HG02943 (cell line): ENCODE measurements around the gene INAVA.

ENCODE experiments used
- ATAC-seq: cut with Tn5 transposase; IDR thresholded peaks from one replicate; pipeline ENCODE4 v1.9.1; 2021; ENCODE audit warnings: mild to moderate bottlenecking, low read depth, moderate library complexity; ENCODE audit not compliant: unreplicated experiment

Gene INAVA

DNA sequence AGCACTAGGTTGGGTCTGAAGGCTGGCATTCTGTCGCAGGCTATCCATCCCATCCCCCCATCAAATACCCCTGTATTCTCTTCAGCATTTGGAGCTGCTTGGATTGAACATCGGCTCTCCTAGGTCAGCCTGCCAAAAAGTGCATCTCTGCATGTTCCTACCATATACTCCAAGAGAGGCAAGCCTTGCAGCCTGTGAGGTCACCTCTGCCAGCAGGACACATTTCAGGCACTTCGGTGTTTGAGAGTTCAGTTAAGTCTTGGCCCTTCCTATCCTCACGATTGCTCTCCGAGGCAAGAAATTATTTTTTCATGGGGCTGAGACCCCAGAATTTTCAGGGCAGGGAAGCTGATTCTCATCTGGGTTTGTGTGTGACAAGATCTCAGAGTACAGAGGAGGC lies 19.3 kb upstream of the INAVA start:
- no peak for ATAC-seq

DNA sequence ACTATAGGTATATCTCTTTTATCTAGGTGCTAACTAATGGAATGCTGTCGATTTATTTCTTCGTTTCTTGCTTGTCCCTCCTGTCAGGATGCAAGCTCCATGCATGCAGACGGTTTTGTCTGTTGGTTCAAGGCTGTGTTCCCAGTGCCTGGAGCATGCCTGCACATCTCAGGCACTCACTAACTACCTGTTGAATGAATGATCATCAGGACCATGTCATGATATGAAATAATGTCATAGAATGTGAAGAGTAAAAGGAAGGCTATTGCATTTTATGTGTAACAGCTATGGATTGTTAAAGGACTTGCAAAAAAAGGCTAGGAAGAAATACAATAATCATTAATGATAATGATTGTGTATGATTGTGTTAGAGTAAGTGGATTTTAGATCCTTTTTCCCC lies 17.7 kb upstream of the INAVA start:
- ATAC-seq: no peak

DNA sequence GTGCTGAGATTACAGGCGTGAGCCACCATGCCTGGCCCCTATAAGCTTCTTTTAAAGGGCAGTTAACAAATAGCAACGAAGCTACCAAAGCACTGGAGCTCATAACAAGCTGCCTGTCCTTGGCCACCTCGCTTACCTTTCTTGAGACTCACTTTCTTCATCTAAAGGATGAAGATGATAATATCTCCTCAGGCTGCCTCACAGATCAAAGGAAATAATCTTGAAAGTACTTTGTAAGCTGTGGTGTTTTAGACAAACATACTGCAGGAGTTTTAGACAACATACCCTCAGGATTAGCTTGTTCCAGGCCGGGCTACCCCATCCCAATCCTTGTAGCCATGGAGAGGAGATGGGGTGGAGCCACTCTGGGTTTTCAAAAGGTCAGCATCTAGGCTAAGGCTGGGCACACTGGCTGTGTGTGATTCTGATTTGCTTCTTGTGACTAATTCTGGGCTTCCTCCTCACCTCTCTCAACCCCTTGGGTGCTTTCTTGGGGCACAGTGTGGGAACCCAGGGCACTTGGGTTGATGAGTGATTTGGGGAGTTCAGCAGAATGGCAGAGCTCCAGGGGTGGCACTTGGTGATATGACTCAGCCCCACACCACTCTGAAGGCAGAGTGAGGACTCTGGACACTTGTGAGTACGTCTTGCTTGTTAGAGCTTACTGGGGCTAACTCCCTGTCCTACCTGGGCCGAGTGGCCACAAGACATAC lies 16.7 kb upstream of the INAVA start:
- peak; percentile 63 for ATAC-seq

DNA sequence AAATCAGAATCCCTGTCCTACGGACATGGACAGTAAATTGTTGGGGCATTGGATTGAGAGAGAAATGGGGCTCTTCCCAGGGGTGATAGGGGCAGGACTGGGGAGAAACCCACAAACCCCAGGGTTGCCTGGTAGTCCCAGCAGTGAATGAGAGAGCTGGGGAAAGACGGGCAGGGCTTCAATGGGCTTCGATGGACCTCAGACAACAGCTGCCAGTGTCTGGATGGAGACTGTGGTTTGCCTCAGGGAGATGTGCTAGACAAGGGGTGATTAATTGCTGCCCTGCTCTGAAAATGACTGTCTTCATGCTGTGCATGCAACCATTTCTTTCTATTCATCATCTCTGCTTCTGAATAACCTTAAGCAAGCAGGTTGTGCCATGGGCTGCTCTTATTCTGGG lies 14.5 kb upstream of the INAVA start:
- ATAC-seq: peak; percentile 50

DNA sequence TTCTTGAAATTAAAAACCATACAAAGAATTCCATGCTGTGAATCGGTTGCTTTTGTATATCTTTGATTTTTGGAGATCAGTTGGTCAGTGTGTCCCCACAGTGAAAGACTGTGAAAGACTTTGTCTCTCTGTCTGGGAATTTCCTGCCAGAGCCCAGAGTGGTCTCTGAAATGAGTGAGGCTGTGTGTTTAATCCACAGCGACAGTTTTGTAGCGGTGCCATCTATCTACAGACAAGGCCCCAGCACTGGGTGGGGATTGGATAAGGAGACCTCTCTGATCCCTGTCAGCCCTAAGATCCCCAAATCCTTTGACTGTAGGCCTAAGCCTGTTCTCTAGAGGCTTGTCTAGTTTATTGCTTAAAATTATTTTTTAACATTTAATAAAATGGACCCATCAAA lies 11.6 kb upstream of the INAVA start:
- no peak for ATAC-seq

DNA sequence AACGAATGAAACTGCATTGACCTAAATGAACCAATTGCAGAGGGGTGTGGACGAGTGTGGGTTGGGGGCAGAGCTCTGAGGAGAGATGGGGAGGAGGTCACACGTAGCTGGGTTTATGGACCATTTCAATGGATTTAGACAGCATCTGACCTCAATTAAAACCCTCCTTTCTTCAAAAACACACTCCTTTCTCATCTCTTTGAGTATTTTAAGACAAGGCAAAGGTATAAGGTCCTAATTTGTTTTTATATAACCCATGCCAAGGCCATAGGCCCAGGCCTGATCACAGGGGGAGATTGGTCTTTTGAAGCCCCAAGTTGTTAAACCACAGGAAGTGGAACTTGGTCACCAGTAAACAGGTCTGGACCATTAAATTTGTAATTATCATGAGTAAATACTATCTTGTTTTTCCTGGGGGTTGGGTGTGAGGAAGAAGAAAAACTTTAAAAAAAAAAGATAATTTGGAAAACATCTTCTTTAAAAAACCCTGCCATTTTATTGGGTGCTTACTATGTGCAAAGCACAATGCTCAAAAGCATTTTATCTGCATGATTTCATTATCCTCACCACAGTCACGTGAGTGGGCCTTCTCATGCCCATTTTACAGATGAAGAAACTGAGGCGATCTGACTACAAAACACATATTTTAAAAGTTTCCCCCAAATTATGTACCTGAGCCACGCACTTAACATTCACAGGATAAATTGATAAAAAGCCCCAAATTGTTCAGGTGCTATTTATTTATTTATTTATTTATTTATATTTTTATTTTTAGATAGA lies 8.9 kb upstream of the INAVA start:
- no peak for ATAC-seq

DNA sequence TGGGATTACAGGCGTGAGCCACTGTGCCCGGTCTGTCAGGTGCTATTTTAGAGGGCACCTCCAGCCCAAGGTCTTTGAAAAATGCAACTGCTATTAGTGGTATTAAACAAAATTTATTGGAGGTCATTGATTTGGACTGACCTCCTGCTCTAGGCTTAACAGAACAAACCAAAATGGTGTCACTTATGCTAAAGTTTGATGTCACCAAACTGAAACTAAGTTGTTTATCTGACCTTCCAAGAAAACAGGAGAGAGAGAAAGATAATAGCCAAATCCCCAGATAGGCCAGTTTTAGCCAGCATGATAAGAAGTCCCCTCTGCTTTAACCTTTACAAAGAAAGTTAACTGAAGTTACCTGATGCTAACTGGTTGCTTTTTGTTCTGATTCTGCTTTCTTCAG lies 8.1 kb upstream of the INAVA start:
- no peak for ATAC-seq

DNA sequence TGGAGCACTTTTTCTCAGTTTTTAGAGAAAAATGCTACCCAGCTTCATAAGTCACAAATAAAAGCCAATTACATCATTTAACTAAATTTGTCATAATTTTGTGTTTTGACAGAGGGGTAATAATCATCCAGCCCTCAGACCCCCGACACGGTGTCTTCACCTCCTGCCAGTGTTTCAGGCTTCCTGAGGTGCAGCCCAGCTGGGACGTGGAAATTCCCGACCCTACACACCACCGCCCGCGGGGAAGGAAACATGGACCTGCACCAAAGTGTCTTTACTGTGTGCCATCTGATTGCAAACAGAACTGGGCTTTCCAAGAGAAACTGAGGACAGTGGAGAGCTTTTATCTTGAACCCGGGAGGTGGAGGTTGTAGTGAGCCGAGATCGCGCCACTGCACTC lies 7.7 kb upstream of the INAVA start:
- ATAC-seq: no peak

DNA sequence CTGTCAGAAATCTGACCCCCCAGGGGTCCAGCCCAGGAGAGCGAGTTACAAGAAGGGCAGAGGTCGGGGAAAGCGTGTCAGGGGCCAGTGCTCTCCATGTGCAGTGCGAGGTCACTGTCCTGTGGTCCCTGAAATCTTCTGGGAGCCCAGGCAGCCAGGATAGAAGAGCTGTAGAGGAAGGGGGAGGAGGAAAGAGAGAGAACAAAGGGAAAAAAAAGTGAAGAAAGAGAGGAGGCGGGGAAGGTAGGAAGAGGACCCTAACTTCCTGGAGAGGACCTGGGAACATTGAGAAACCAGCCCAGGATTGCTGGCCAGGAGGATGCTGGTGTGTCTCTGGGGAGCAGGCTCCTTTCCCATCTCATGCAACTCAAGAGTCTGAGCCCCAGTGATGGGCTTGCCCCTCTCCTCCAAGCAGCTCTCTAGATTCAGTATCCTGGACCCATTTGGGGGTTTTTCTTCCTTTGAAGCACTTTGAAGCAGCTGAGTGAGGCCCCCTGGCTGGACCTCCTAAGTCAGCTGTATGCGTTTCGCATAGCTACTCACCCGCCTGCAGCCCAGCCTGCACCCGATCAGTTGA lies 6.8 kb upstream of the INAVA start:
- no peak for ATAC-seq

DNA sequence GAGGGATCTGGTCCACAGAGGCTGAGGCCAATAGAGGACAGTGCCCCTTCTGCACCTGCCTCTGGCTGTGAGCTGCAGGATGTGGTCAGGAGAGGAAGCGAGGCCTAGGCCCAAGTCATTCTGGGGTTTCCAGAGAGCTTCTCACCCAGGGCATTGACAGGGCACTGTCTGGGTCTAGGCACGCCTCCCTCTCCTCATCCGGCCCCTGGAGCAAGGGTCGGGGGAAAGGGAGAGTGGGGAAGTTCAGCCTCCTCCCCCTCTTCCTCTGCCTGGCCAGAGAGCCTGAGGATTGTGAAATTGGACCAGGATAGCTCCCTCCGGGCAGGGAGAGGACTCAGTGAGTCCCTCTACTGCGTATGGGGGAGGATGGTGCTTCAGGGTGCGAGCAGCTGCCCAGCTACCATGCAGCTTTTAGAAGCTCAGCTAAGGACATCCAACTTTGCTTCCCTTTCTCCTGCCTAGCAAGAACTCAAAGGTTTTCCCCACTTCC lies 6.3 kb upstream of the INAVA start:
- ATAC-seq: peak; percentile 86

DNA sequence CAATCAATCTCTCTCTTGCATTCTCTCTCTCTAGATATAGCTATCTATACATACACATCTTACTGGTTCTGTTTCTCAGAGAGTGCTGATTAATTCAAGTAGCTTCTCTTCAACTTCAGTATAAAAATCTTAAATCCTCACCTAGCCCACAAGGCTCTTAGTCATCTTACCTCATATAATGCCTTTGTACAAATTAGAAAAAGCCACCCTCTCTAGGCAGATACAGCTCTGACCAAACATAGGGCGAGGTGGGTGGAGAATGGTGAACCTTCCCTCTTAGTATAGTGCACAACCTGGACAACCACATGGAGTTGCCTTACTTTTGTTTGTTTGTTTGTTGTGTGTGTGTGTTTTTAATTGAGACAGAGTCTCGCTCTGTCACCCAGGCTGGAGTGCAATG lies 5.1 kb upstream of the INAVA start:
- ATAC-seq: no peak

DNA sequence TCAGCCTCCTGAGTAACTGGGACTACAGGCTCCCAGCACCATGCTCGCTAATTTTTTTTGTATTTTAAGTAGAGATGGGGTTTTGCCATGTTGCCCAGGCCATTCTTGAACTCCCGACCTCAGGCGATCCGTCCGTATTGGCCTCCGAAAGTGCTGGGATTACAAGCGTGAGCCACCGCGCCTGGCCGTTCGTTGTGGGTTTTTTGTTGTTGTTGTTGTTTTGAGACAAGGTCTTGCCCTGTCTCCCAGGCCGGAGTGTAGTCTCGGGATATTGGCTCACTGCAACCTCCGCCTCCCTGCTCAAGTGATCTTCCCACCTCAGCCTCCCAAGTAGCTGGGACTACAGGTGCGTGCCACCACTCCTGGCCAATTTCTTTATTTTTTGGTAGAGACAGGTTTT lies 4.7 kb upstream of the INAVA start:
- no peak for ATAC-seq

DNA sequence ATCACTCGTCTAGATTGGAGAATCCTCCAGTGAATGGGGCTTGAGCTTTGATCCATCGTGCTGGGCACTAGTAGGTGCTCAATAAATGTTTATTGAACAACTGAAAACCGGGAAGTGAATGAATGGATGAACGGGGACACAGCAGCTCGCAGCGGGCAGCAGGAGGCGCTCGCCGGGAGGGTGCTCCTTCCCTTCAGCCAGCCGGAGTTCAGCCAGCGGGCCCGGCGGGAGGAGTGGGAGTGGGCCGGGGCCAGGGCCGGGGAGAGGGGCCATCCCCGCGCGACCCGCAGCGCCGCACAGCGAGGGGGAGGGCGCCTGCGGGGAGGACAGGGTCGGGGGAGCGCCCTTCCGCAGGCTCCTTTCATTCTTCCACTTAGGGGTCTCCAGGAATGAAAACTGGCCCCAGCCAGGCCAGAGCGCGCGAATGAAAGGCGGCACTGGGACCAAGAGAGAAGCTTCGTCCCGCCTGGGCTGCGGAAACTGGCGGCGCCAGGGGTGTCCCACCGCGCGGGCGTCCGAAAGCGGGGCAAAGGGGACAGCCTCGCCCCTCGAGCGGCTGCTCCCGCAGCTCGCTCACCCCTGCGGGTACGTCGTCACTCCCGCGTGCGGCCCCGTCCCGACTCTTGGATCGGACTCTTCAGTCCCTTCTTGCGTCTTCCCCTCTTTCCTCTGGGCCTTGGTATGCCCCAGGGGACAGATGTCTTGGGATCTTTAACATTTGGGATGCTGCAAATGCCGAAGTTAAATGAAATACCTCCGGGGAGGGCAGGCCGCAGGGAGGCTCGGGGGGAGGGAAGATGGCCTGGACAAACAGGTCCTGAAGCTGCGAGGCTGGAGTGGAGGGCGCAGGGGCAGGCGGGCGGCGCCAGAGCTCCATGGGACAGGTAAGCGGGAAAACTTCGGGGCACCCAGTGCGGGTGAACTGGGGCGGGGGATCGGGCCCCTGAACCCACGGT lies 3.6 kb upstream of the INAVA start:
- no peak for ATAC-seq

DNA sequence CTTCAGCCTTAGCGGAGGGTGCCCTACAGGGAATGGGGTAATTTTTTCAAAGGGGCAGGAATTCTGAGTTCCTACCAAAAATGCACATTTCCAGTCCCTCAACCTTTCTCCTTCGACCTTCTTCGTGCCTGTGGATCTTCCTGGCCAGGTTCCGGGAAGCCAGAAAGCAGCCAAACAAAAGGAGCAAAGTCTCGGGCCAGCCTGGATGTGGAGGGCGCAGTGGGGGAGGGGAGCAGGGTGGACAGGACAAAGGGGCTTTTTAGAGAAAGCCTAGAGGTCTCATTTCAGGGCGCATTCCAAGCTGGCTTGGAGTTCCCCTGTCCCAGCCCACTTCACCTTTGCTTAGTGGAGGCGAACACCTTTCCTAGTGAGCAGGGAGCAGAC lies 2.9 kb upstream of the INAVA start:
- ATAC-seq: no peak

DNA sequence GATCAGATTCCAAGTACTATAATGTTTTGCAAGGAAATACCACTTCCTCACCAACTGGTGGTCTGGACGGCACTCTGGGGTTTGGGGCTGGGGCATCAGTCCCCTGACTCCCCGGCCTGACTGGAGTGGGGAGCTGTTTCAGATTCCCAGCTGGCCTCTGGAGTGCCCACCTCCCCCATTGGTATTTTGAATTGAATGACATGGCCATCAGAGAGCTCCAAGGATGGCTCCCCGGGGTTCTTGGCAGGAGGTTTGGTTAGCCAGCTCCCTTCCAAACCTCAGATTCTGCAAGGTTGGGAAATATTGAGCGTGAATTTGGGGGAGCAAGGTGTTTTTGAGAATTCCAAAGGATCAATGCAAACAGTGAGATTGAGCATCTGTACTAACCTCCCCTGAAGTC lies 2.2 kb upstream of the INAVA start:
- ATAC-seq: no peak

DNA sequence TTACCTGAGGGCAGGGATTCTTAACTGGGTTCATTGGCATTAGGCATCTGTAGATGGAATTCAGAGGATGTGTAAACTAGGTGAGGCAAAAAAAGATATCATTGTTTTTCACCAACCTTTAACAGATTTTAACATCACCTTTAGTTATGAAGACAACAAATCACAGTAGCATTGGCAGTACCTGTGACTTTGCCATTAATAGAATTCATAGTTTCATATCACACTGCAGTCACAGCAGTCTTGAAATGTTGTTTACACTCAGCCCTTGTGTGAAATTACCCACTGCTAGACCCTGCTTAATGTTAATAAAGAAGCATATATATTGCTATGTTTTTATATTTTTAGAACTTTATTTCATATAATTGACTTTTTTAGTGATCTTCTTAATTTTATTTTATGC lies 1.7 kb upstream of the INAVA start:
- ATAC-seq: no peak

DNA sequence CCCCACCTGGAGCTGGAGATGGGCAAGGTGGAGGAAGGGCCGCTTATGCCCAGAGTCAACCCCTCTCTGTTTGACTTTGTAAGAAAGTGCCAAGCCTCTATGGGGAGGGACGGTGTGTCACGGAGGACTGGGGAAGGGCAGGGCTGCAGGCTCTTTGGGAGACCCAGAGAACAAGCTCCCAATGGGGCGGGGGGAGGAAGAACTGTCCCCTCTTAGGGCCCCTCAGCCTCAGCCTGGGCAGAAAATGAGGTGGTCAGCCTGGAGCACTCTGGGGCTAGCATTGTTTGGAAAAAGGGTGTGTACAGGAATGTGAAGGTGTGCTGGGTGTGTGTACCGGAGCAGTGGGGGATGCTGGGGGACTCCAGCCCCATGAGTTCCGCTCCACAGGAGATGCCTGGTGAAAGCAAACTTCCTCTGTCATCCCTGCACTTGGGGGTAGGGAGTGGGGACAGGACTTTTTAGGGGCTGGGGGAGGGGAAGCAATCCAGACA lies 1.2 kb upstream of the INAVA start:
- no peak for ATAC-seq

DNA sequence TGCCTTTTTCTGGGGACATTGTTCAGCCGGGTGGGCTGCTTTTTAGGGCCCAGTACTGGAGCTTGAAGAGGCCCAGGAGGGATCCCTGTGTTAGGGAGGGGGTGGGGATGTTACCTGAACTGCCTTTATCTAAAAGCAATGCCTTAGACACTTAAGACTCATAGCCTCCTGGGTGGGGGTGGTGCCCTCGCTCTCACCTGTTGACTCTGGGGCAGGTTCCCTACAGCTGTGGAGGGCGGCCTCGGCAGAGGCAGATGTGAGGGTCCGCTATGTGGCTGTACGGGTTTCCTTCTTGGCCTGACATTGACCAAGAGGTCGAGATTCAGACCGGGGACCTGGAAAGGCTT lies 716 bp downstream of the INAVA start:
- no peak for ATAC-seq

DNA sequence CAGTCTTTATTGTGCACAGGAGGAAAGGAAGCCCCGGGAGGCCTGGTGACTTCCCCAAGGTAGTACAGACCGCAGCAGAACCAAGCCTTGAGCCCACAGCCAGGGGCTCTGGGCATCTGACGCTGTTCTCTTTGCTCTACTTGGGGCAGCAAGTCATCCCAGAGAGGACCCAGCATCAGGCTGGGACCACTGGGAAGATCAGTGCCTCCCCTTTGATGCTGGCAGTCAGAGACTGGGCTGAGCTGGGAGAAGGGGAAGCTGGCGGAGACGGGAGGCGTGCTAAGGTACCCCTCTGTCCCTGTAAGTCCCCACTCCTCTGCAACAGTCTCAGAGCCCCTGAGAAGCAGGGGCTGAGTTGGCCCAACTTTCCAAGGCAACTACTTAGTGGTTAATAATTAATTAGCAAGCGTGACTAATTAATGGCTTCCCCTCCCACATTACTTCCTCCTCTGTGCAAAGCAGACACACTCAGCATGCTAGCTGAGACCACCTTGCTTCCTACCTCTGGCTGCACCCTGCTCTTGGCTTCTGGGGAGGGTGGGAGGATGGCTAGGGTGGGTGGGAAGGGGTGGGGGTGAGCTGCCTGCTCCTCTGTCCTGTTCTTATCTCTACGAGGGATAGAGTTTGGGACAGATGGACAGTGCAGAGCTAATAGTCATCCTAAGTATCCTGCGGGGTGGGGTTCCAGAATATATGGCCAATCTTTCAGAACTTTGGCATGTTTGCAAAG lies 1.3 kb downstream of the INAVA start:
- ATAC-seq: peak; percentile 61
